Loucy (cell line): ENCODE data around the gene CUEDC1.

Experiments used
- EZH2phosphoT487 ChIP-seq: fragments of 200-600 bp; IDR thresholded peaks from 2 replicates; pipeline ENCODE4 v1.6.1; 2018; ENCODE audit warnings: antibody characterized with exemption, mild to moderate bottlenecking, moderate library complexity, borderline replicate concordance
- TF ChIP-seq, protein P1 (sequence below): fragments of 200-600 bp; sonication (generic); conservative IDR thresholded peaks from 2 replicates; pipeline ENCODE4 v1.5.1; 2014; ENCODE audit warnings: mild to moderate bottlenecking, antibody characterized with exemption, low read length

DNA sequence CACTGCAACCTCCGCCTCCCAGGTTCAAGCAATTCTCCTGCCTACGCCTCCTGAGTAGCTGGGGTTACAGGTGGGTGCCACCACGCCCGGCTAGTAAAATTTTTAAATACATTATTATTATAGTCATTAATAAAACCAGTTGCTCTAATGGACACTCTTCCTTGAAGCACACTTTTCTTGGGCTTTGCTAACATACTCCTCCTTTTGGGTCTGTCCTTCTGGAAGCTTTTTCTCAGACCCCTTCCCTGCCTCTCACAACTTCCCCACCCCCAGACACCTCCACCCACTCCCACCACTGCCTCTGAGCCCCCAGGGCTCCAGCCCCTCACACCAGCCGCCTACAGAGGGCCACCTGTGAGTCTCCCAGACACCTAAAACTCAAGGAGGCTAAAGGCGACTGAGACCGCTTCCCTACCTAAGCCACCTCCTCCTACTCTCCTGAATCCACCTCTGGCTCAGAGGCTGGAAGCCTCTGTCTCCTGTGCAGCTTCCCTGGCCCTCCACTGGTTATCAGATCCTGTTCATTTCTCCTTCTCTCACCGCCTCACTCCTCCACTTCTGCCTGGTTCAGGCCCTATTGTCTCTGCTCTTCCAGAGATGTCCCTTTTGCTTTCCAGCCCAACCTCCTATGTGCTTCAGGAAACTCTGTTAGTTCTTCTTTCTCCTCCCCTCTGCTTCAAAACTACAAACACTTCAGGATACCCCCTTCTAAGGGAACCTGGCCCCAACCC, 2.1 kb upstream of the CUEDC1 start:
- TF ChIP-seq, protein P1, sequence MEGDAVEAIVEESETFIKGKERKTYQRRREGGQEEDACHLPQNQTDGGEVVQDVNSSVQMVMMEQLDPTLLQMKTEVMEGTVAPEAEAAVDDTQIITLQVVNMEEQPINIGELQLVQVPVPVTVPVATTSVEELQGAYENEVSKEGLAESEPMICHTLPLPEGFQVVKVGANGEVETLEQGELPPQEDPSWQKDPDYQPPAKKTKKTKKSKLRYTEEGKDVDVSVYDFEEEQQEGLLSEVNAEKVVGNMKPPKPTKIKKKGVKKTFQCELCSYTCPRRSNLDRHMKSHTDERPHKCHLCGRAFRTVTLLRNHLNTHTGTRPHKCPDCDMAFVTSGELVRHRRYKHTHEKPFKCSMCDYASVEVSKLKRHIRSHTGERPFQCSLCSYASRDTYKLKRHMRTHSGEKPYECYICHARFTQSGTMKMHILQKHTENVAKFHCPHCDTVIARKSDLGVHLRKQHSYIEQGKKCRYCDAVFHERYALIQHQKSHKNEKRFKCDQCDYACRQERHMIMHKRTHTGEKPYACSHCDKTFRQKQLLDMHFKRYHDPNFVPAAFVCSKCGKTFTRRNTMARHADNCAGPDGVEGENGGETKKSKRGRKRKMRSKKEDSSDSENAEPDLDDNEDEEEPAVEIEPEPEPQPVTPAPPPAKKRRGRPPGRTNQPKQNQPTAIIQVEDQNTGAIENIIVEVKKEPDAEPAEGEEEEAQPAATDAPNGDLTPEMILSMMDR, result no peak
- no peak for TF ChIP-seq EZH2phosphoT487
